Suprapubic skin (tissue), 3 donors: ENCODE measurements around the gene NBPF26.
"Not testable (repeated sequence)": the region's sequence is repeated elsewhere in the genome, so short reads cannot be mapped to it uniquely, and the experiment has no call there.

Source experiments
- CTCF ChIP-seq, 2 donors: fragments of 200-600 bp in 1 of 2; fragments of 450-650 bp in 1 of 2; sonication (generic) in 1 of 2; IDR thresholded peaks; one replicate each; pipeline ENCODE4 v1.5.1; 2016 to 2019; ENCODE audit warnings: antibody characterized with exemption in 2 of 2, mild to moderate bottlenecking in 1 of 2, moderate library complexity in 1 of 2
- POLR2A ChIP-seq, 2 donors: fragments of 450-650 bp; IDR thresholded peaks; one replicate each; pipeline ENCODE4 v1.6.1; 2017; ENCODE audit warnings: antibody characterized with exemption in 2 of 2, mild to moderate bottlenecking in 2 of 2, moderate library complexity in 2 of 2

- not testable (repeated sequence) for TF ChIP-seq CTCF, POLR2A (IDR thresholded peaks at IDR 0.05)
Measured at GRCh38 chr1:120849400-120850286, 125.9 kb downstream of the NBPF26 start.
